Measurements from ENCODE around the gene TP53INP2. TPM values are rescaled to one million over a fixed set of nuclear protein-coding genes. Genes with fewer than 3 reads are reported as not detected.

The TP53INP2 gene
- total and polyA plus RNA-seq, 4 experiments from 2014 or later = 0.23 to 1.2 (median 0.86) TPM; not detected in 1

DNA sequence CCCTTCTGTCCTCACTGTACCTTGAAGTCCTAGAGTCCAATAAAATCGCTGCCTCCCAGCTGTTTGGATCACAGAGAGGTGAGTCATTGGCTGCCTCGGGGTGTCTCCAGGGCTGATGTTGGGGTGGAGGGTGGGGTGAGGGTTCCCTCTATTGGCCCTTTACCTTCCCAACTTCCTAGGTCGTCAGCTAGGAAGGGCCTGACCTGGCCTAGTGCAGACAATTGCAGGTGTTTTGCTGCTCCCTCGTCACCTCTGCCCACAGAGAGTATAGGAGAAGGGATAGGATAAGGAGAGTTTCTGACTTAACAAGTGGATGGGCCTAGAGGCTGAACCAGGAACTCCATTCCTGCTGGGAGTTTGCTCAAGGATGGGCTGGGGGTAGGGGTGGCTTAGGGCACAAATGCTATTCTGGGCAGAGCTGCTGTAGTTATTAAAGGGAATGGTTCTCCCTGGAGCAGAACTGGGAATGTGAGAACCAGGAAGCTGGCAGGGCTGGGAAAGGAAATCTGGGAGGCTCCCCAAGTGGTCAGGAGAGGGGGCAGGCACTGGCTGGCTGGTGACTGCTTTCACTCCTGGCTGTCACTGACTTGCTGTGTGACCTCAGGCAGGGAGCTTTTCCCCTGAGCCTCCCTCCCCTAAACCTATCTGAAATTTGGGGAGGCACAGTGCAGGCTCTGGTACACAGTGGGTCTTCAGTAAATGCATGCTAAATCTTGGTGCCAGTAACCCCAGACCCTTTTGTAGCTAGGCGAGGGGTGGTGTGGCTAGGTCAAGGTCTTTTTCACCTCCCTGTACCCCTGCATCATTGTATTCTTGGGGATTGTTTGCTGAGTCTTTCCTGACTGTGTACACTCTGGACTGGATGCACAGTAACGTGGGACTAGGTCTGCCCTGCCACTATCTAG, 1.5 kb downstream of the TP53INP2 start:
- Mint-ChIP-seq H3K4me1 (peaks cover 17 to 60% (median 25%) of the 10 kb centered on the region in 4 donors), H3K27me3 (no peaks in the 10 kb centered on the region), H3K27ac (peak overlapping the region; percentile 94 to 99 (median 98)), H3K9me3 (peaks cover 0 to 5% (median 0%) of the 10 kb centered on the region in 8 donors), H3K36me3 (peaks cover 0 to 11% of the 10 kb centered on the region in 2 donors), H3K4me3 (peak overlapping the region; percentile 48 to 98 (median 91))
- H3K27me3 ChIP-seq (ENCODE audit: insufficient read depth, low read length) = no peaks in the 10 kb centered on the region
- H3K27ac ChIP-seq (ENCODE audit: low read depth, low read length) = peak overlapping the region; percentile 90
- intact Hi-C loops (cut with micrococcal nuclease) = no loop called here
- CTCF ChIA-PET (ENCODE audit: partially characterized antibody) = interaction anchor here (1.2 to 8.8 kb wide), 3 partner anchors 165 to 393 kb away, joined by 5 to 148 read pairs (median 30); no protein-coding TSS in a partner anchor
- peaks cover 29% of the 10 kb centered on the region for H3K4me1 ChIP-seq (ENCODE audit: insufficient read depth, low read length)
- peak in 1 of 5 donors; percentile 52 for DNase-seq
- POLR2A ChIA-PET (ENCODE audit: partially characterized antibody) = interaction anchor here (0.9 to 3.4 kb wide), 3 partner anchors 28 to 403 kb away, joined by 3 to 34 read pairs (median 3); partner anchors contain the start of genes AHCY and PIGU
- no peaks in the 10 kb centered on the region for H3K36me3 ChIP-seq (ENCODE audit: insufficient read depth, low read length)
- no peaks in the 10 kb centered on the region for H3K9me3 ChIP-seq (ENCODE audit: control insufficient read depth in 1 of 2, low read length in 2 of 2)
- peak overlapping the region in 1 of 2 donors; percentile 2 for H3K4me3 ChIP-seq (ENCODE audit: low read length in 2 of 2)

DNA sequence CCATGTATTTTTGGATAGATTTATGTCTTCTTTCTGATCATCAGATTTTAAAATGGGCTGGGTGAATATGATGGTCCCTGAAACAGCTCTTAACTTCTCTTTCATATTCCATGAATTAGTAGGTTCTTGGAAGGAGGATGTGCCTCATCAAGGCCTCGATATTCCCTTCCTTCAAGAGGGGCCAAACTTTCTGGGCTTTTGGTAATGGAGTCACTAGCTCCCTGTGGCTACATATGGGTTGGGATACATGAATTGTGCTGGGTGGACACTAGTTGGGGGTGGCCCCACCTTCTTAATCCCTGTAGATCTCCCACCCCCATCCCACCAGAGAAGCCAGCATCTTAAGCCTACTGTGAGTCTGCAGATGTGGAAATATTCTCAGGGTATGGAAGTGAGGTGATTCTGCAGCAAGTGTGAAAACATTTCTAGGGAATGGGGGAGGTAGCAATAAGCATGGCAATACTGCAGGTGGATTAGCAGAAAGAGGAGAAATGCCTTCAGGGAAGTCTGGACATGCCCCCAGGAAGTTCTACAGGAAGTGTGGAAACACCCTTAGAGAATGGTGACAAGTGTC, 2.2 kb downstream of the TP53INP2 start:
- Histone ChIP-seq H3K27me3 (ENCODE audit: insufficient read depth, low read length) (no peaks in the 10 kb centered on the region), H3K36me3 (ENCODE audit: insufficient read depth, low read length) (no peaks in the 10 kb centered on the region), H3K9me3 (ENCODE audit: control insufficient read depth in 1 of 2, low read length in 2 of 2) (no peaks in the 10 kb centered on the region), H3K27ac (ENCODE audit: low read depth, low read length) (no peak overlapping the region), H3K4me3 (ENCODE audit: low read length in 2 of 2) (no peak overlapping the region), H3K4me1 (ENCODE audit: insufficient read depth, low read length) (peaks cover 33% of the 10 kb centered on the region)
- Mint-ChIP-seq H3K4me1 (peaks cover 19 to 64% (median 27%) of the 10 kb centered on the region in 4 donors), H3K9me3 (peaks cover 0 to 5% (median 0%) of the 10 kb centered on the region in 8 donors), H3K27me3 (no peaks in the 10 kb centered on the region), H3K4me3 (peak overlapping the region in 5 of 8 donors; percentile 18 to 98 (median 51)), H3K36me3 (peaks cover 0 to 12% of the 10 kb centered on the region in 2 donors), H3K27ac (peak overlapping the region; percentile 50 to 99 (median 98))
- CTCF ChIA-PET (ENCODE audit: partially characterized antibody) = interaction anchor here (2.9 to 8.8 kb wide), 2 partner anchors 166 to 394 kb away, joined by 30 to 148 read pairs; no protein-coding TSS in a partner anchor
- no peak for DNase-seq
- POLR2A ChIA-PET (ENCODE audit: partially characterized antibody) = interaction anchor here (1.0 kb wide), 1 partner anchor 404 kb away, joined by 3 read pairs; the partner anchor contains the start of gene AHCY
- intact Hi-C loops (cut with micrococcal nuclease) = no loop called here

DNA sequence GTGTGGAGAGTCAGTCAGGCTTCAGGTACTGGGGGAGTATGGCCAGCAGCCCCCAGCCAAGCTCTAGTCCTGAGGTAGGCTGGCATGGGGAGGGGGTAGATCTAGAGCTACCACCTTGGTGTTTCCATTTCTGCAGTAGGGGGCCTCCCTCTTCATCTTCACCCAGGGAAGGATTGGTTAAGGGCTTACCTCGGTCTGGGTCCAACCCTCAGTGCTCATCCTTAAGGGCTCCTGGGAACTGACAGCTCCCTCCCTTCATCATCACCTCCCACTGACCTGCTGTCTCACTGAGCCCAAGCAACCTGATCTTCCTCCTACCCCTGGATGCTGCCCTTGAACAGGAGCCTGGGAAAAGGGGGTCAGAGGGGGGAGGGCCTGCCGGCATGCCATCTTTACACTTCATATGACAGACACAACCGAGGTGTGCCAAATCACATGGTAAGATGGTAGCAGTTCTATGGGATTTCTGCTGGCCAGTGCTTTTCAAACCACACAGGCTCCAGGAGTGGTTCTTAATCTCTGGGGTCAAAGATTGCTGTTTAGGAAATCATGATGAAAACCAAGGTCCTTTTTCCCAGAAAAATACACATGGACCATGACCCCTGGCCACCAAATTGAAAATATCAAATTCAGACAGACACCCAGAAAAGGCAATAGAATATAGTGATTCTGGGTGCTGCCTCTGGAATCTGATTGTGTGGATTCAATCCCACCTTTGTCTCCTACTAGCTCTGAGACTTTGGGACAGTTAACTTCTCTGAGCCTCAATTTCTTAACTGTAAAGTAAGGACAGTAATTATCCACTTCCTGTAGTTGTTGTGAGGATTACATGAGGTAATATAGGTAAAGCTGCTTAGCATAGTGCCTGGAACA, 3.0 kb downstream of the TP53INP2 start:
- no peak overlapping the region for H3K4me3 ChIP-seq (ENCODE audit: low read length in 2 of 2)
- H3K27ac ChIP-seq (ENCODE audit: low read depth, low read length) = no peak overlapping the region
- CTCF ChIA-PET (ENCODE audit: partially characterized antibody) = interaction anchor here (0.8 to 8.8 kb wide), 17 partner anchors 8 to 395 kb away, joined by 3 to 148 read pairs (median 6); partner anchors contain the start of genes DYNLRB1 and ITCH
- peaks cover 33% of the 10 kb centered on the region for H3K4me1 ChIP-seq (ENCODE audit: insufficient read depth, low read length)
- no peak for DNase-seq
- Mint-ChIP-seq H3K27ac (peak overlapping the region; percentile 87 to 99 (median 95)), H3K4me3 (peak overlapping the region in 1 of 8 donors; percentile 92), H3K9me3 (peaks cover 0 to 5% (median 0%) of the 10 kb centered on the region in 8 donors), H3K4me1 (peaks cover 19 to 64% (median 27%) of the 10 kb centered on the region in 4 donors), H3K27me3 (no peaks in the 10 kb centered on the region), H3K36me3 (peaks cover 0 to 12% of the 10 kb centered on the region in 2 donors)
- no peaks in the 10 kb centered on the region for H3K27me3 ChIP-seq (ENCODE audit: insufficient read depth, low read length)
- POLR2A ChIA-PET (ENCODE audit: partially characterized antibody) = interaction anchor here (0.7 to 1.5 kb wide), 2 partner anchors 8 to 30 kb away, joined by 4 to 5 read pairs; partner anchors contain the start of gene PIGU
- H3K36me3 ChIP-seq (ENCODE audit: insufficient read depth, low read length) = no peaks in the 10 kb centered on the region
- no peaks in the 10 kb centered on the region for H3K9me3 ChIP-seq (ENCODE audit: control insufficient read depth in 1 of 2, low read length in 2 of 2)
- intact Hi-C loops (cut with micrococcal nuclease) = no loop called here

DNA sequence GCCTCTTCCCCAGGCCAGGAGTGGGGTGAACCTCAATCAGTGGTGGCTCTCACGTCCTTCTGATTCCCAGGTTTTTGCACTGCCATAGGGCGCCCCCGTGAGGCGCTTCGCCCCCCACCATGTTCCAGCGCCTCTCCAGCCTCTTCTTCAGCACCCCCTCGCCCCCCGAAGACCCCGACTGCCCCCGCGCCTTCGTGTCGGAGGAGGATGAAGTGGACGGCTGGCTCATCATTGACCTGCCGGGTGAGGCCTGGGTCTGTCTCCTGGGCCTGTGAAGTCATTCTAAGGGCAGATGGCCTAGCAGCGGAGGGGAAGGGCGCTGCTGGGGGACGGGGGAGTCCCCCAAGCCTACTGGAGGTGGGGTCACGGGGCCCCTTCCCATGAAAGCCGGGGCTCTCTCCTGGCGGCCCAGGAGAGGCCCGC, 4.5 kb downstream of the TP53INP2 start:
- no peaks in the 10 kb centered on the region for H3K9me3 ChIP-seq (ENCODE audit: control insufficient read depth in 1 of 2, low read length in 2 of 2)
- Mint-ChIP-seq H3K27me3 (no peaks in the 10 kb centered on the region), H3K4me1 (peaks cover 13 to 54% (median 18%) of the 10 kb centered on the region in 4 donors), H3K4me3 (peak overlapping the region; percentile 62 to 92 (median 86)), H3K9me3 (peaks cover 0 to 5% (median 0%) of the 10 kb centered on the region in 8 donors), H3K27ac (peak overlapping the region; percentile 87 to 95 (median 92)), H3K36me3 (peaks cover 5 to 9% of the 10 kb centered on the region in 2 donors)
- peak overlapping the region; percentile 84 for H3K27ac ChIP-seq (ENCODE audit: low read depth, low read length)
- CTCF ChIA-PET (ENCODE audit: partially characterized antibody) = interaction anchor here (0.7 to 8.8 kb wide), 21 partner anchors 9 to 396 kb away, joined by 3 to 148 read pairs (median 5); partner anchors contain the start of genes DYNLRB1 and ITCH
- H3K4me3 ChIP-seq (ENCODE audit: low read length in 2 of 2) = peak overlapping the region in 1 of 2 donors; percentile 79
- intact Hi-C loops (cut with micrococcal nuclease) = loop anchor here (1.0 kb wide), 6 partner anchors 31 to 405 kb away; partner anchors contain the start of genes AHCY, MAP1LC3A and PIGU
- H3K27me3 ChIP-seq (ENCODE audit: insufficient read depth, low read length) = no peaks in the 10 kb centered on the region
- no peaks in the 10 kb centered on the region for H3K36me3 ChIP-seq (ENCODE audit: insufficient read depth, low read length)
- H3K4me1 ChIP-seq (ENCODE audit: insufficient read depth, low read length) = peaks cover 25% of the 10 kb centered on the region
- DNase-seq = peak; percentile 47 to 65 (median 48)
- POLR2A ChIA-PET (ENCODE audit: partially characterized antibody) = interaction anchor here (1.6 kb wide), 1 partner anchor 172 kb away, joined by 4 read pairs; no protein-coding TSS in a partner anchor

DNA sequence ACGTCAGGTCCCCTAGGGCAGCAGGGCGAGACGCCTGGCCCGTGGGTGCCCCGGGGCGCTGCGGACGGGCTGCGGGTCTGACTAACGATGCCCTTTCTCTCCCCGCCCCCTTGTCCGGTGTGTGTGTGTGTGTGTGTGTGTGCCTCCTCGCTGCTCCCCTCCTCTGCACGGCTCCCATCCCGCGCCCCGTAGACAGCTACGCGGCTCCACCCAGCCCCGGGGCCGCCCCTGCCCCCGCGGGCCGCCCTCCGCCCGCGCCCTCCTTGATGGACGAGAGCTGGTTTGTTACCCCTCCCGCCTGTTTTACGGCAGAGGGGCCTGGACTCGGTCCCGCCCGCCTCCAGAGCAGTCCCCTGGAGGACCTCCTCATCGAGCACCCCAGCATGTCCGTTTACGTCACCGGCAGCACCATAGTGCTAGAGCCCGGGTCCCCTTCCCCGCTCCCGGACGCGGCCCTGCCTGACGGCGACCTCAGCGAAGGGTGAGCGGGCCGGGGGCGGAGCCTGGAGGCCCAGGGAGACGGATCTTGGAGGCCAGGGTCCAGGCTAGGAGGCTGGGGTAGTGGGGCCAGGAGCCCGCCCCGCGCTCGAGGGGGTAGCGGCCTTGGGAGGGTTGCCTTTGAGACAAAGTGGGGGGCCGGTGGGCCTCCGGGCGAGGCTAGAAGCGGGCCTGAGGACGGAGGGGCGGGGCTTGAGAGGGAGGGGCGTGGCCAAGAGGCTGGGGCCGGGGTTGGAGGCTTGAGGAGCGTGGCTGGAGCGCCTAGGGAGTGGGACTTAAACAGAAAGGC, 5.1 kb downstream of the TP53INP2 start:
- ChIA-PET POLR2A (ENCODE audit: partially characterized antibody) (interaction anchor here (0.8 to 1.6 kb wide), 2 partner anchors 32 to 173 kb away, joined by 4 read pairs; partner anchors contain the start of gene PIGU), CTCF (ENCODE audit: partially characterized antibody) (interaction anchor here (0.6 to 8.8 kb wide), 6 partner anchors 31 to 396 kb away, joined by 3 to 148 read pairs (median 6); partner anchors contain the start of genes DYNLRB1 and ITCH)
- peaks cover 12 to 50% (median 16%) of the 10 kb centered on the region in 4 donors for H3K4me1 Mint-ChIP-seq
- Histone ChIP-seq H3K9me3 (ENCODE audit: control insufficient read depth in 1 of 2, low read length in 2 of 2) (no peaks in the 10 kb centered on the region), H3K36me3 (ENCODE audit: insufficient read depth, low read length) (no peaks in the 10 kb centered on the region), H3K27ac (ENCODE audit: low read depth, low read length) (peak overlapping the region; percentile 84), H3K27me3 (ENCODE audit: insufficient read depth, low read length) (no peaks in the 10 kb centered on the region), H3K4me3 (ENCODE audit: low read length in 2 of 2) (peak overlapping the region; percentile 69 to 79), H3K4me1 (ENCODE audit: insufficient read depth, low read length) (peaks cover 25% of the 10 kb centered on the region)
- peak; percentile 82 to 91 (median 82) for DNase-seq
- no peaks in the 10 kb centered on the region for H3K27me3 Mint-ChIP-seq
- peaks cover 0 to 3% (median 0%) of the 10 kb centered on the region in 8 donors for H3K9me3 Mint-ChIP-seq
- H3K36me3 Mint-ChIP-seq = peaks cover 6 to 7% of the 10 kb centered on the region in 2 donors
- intact Hi-C loops (cut with micrococcal nuclease) = loop anchor here (1.0 kb wide), 4 partner anchors 32 to 406 kb away; partner anchors contain the start of genes AHCY and PIGU
- H3K27ac Mint-ChIP-seq = peak overlapping the region; percentile 88 to 95 (median 92)
- peak overlapping the region; percentile 83 to 92 (median 87) for H3K4me3 Mint-ChIP-seq
